Natural killer cell (primary cell): Measurements from ENCODE around the gene C14orf39. TPM values are rescaled to one million over a fixed set of nuclear protein-coding genes. Genes with fewer than 3 reads are reported as not detected.

ENCODE experiments used
- ATAC-seq, 3 donors: fragments of 150-1000 bp in 2 of 3; fragments of 200-7000 bp in 1 of 3; cut with Tn5 transposase; 1 replicate in 1 of 3; 2 replicates in 2 of 3; pipeline ENCODE4 v1.10.0; 2021; ENCODE audit warnings: mild to moderate bottlenecking in 2 of 3, moderate library complexity in 2 of 3
- DNase-seq, 2 donors: peaks; one replicate each; pipeline versions ENCODE4 v3.0.0 to v3.0.0-alpha.2; 2013 to 2021; ENCODE audit warnings: mixed read lengths in 1 of 2
- H3K27ac ChIP-seq: one replicate; pipeline ENCODE4 v1.5.1; 2013; ENCODE audit warnings: mild to moderate bottlenecking, low read length
- H3K27me3 ChIP-seq: one replicate; pipeline ENCODE4 v1.6.1; 2013; ENCODE audit warnings: low read length; ENCODE audit not compliant: control insufficient read depth, insufficient read depth
- H3K36me3 ChIP-seq: one replicate; pipeline ENCODE4 v1.6.1; 2013; ENCODE audit warnings: low read length; ENCODE audit not compliant: control insufficient read depth, insufficient read depth
- H3K4me1 ChIP-seq: one replicate; pipeline ENCODE4 v1.6.1; 2013; ENCODE audit warnings: low read length; ENCODE audit not compliant: control insufficient read depth, insufficient read depth
- H3K4me3 ChIP-seq: one replicate; pipeline ENCODE4 v1.5.1; 2013; ENCODE audit warnings: low read length
- H3K9me3 ChIP-seq: one replicate; pipeline ENCODE4 v1.6.1; 2013; ENCODE audit warnings: low read length; ENCODE audit not compliant: control insufficient read depth, insufficient read depth
- H3K27ac Mint-ChIP-seq, 2 donors: one replicate each; pipeline ENCODE4 v1.8.0; 2022; ENCODE audit warnings: mild to moderate bottlenecking in 2 of 2, mixed read lengths in 2 of 2, moderate library complexity in 1 of 2
- H3K27me3 Mint-ChIP-seq, 2 donors: one replicate each; pipeline ENCODE4 v1.8.0; 2022; ENCODE audit warnings: low read depth in 2 of 2, mixed read lengths in 2 of 2
- H3K36me3 Mint-ChIP-seq: one replicate; pipeline ENCODE4 v1.8.0; 2022; ENCODE audit warnings: mixed read lengths
- H3K4me1 Mint-ChIP-seq, 2 donors: one replicate each; pipeline ENCODE4 v1.8.0; 2022; ENCODE audit warnings: mixed read lengths in 2 of 2
- H3K4me3 Mint-ChIP-seq: one replicate; pipeline ENCODE4 v1.8.0; 2022; ENCODE audit warnings: mild to moderate bottlenecking, moderate library complexity, mixed read lengths
- H3K9me3 Mint-ChIP-seq, 2 donors: one replicate each; pipeline ENCODE4 v1.8.0; 2022; ENCODE audit warnings: mixed read lengths in 2 of 2
- CTCF ChIP-seq: fragments of 200-600 bp; IDR thresholded peaks from one replicate; pipeline ENCODE4 v1.8.0; 2022; ENCODE audit warnings: antibody characterized with exemption
- WGBS: methylation state at CpG from one replicate; pipeline ENCODE4 v1.1.7; 2013; ENCODE audit warnings: missing lambda C conversion rate; ENCODE audit not compliant: insufficient coverage; 5-methylcytosine and 5-hydroxymethylcytosine counted together
- intact Hi-C: fragments of 100-400 bp; cut with micrococcal nuclease; formaldehyde crosslinking; loops from one replicate; pipeline ENCODE4 v1.14.2; 2022
- total RNA-seq, 4 donors: library from RNA; stranded (reverse); fragments of 120-200 nt in 1 of 4; gene quantifications; one replicate each; pipeline versions ENCODE4 v1.2.3 to v1.2.4, GENCODE V29; 2013 to 2022

Gene C14orf39
- total RNA-seq, 3 donors from 2014 or later (not counting 1 experiment from before 2014, with no cell fraction given), result not detected

GRCh38 chr14:60509438-60510253, 23.8 kb upstream of the C14orf39 start:
- intact Hi-C loops, result no loop called here
- no peak for TF ChIP-seq CTCF
- Mint-ChIP-seq H3K4me1 (peaks cover 5 to 8% of the 10 kb centered on the region in 2 donors), H3K27ac (no peak overlapping the region), H3K4me3 (no peak overlapping the region), H3K36me3 (no peaks in the 10 kb centered on the region), H3K9me3 (no peaks in the 10 kb centered on the region), H3K27me3 (peaks cover 60 to 68% of the 10 kb centered on the region in 2 donors)
- no peak overlapping the region for H3K4me3 ChIP-seq
- 5% methylated on average over 56 of the region's 58 CpGs for WGBS
- H3K27me3 ChIP-seq, result peaks cover 73% of the 10 kb centered on the region
- ATAC-seq (no peak), DNase-seq (no peak)
- no peaks in the 10 kb centered on the region for H3K9me3 ChIP-seq
- H3K27ac ChIP-seq, result no peak overlapping the region
- no peaks in the 10 kb centered on the region for H3K36me3 ChIP-seq
- H3K4me1 ChIP-seq, result peaks cover 5% of the 10 kb centered on the region

GRCh38 chr14:60508707-60509437, 23.0 kb upstream of the C14orf39 start, which contains the start of gene SIX6:
TSS of gene SIX6 (plus strand) at chr14:60509146. CDS start at chr14:60509399, 253 bp downstream.
- no peaks in the 10 kb centered on the region for H3K36me3 ChIP-seq
- no peak within 1 kb of the TSS for H3K27ac ChIP-seq
- Mint-ChIP-seq H3K36me3 (no peaks in the 10 kb centered on the region), H3K4me3 (no peak within 1 kb of the TSS), H3K27ac (no peak within 1 kb of the TSS), H3K27me3 (peaks cover 55 to 71% of the 10 kb centered on the region in 2 donors), H3K9me3 (no peaks in the 10 kb centered on the region), H3K4me1 (peaks cover 0 to 5% of the 10 kb centered on the region in 2 donors)
- no peaks in the 10 kb centered on the region for H3K9me3 ChIP-seq
- peaks cover 5% of the 10 kb centered on the region for H3K4me1 ChIP-seq
- 5% methylated on average over 55 of the region's 55 CpGs for WGBS
- H3K27me3 ChIP-seq, result peaks cover 77% of the 10 kb centered on the region
- ATAC-seq, result no peak
- TF ChIP-seq CTCF, result no peak
- DNase-seq, result no peak
- intact Hi-C loops, result no loop called here
- H3K4me3 ChIP-seq, result no peak within 1 kb of the TSS

- WGBS, result 3% methylated on average over 5 of the region's 5 CpGs
- Histone ChIP-seq H3K4me3 (no peak overlapping the region), H3K9me3 (no peaks in the 10 kb centered on the region), H3K36me3 (no peaks in the 10 kb centered on the region), H3K4me1 (peaks cover 5% of the 10 kb centered on the region), H3K27ac (no peak overlapping the region), H3K27me3 (peaks cover 77% of the 10 kb centered on the region)
- H3K4me3 Mint-ChIP-seq, result no peak overlapping the region
- intact Hi-C loops, result no loop called here
- no peak for TF ChIP-seq CTCF
- peaks cover 0 to 5% of the 10 kb centered on the region in 2 donors for H3K4me1 Mint-ChIP-seq
- H3K27ac Mint-ChIP-seq, result no peak overlapping the region
- no peaks in the 10 kb centered on the region for H3K9me3 Mint-ChIP-seq
- no peak for ATAC-seq
- H3K36me3 Mint-ChIP-seq, result no peaks in the 10 kb centered on the region
- peaks cover 55 to 72% of the 10 kb centered on the region in 2 donors for H3K27me3 Mint-ChIP-seq
- DNase-seq, result no peak
These were observed 22.5 kb upstream of the C14orf39 start for GRCh38 chr14:60508363-60508706.
